OCI-M2 (cell line): ENCODE data around the gene EPHA3.

Experiments
- DNase-seq: peaks from one replicate; lab custom pipeline; 2025; ENCODE audit not compliant: unreplicated experiment; lab: John Stamatoyannopoulos, UW

Gene EPHA3

DNA sequence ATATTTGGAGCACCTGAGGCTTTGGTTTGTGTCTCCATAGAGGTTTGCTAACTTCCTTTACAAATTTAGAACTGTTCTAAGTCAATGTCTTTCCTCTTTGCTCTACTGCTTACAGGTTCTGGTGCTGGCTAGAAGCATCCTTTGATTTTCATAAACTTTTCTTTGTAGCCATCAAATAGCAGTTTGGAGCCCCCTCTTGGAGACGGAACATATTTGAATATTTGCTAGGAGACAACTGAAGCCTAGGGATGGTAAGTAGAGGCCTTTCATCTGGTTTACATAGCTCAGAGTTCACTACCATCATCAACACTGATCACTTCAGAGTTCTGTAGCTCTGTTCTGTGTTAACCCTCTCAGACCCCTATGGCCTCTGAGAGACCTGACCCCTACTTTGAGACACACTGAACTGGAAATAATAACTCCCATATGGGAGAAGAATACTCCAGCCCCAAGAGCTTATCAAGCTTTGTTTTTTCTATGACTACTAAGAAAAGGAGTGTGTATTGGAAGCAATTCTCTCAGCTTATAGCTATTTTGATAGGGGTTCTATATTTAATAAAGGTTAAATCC, 420.4 kb downstream of the EPHA3 start:
- DNase-seq, result no peak
